WTC11 (cell line): ENCODE data around the gene ISCA2. TPM values are rescaled to one million over a fixed set of nuclear protein-coding genes. Genes with fewer than 3 reads are reported as not detected.

Experiments
- AR ChIP-seq: fragments of 250-450 bp; sonication (Bioruptor Pico); IDR thresholded peaks from 2 replicates; pipeline ENCODE4 v1.9.0; 2021; ENCODE audit warnings: mild to moderate bottlenecking
- CBFB ChIP-seq: sonication (generic); formaldehyde crosslinking; IDR thresholded peaks from 2 replicates; pipeline ENCODE4 v1.8.1; 2022; ENCODE audit warnings: mild to moderate bottlenecking, low read depth, missing genetic modification reagents
- CREB1 ChIP-seq: sonication (generic); formaldehyde crosslinking; IDR thresholded peaks from 2 replicates; pipeline ENCODE4 v1.8.0; 2023; ENCODE audit warnings: mild to moderate bottlenecking, missing genetic modification reagents
- GABPB1 ChIP-seq: sonication (generic); formaldehyde crosslinking; IDR thresholded peaks from 2 replicates; pipeline ENCODE4 v1.8.1; 2023; ENCODE audit warnings: mild to moderate bottlenecking, missing genetic modification reagents
- HMGXB4 ChIP-seq: sonication (generic); formaldehyde crosslinking; IDR thresholded peaks from 2 replicates; pipeline ENCODE4 v1.8.1; 2023; ENCODE audit warnings: mild to moderate bottlenecking, moderate library complexity, missing genetic modification reagents
- IRF1 ChIP-seq: sonication (generic); formaldehyde crosslinking; IDR thresholded peaks from 2 replicates; pipeline ENCODE4 v1.8.0; 2023; ENCODE audit warnings: missing genetic modification reagents
- IRF2 ChIP-seq: sonication (generic); formaldehyde crosslinking; IDR thresholded peaks from 2 replicates; pipeline ENCODE4 v1.8.0; 2022; ENCODE audit warnings: low read depth, missing genetic modification reagents, borderline replicate concordance
- PREB ChIP-seq: sonication (generic); formaldehyde crosslinking; IDR thresholded peaks from 2 replicates; pipeline ENCODE4 v1.8.1; 2022; ENCODE audit warnings: mild to moderate bottlenecking, missing genetic modification reagents, moderate library complexity, borderline replicate concordance
- PRRX2 ChIP-seq: fragments of 250-450 bp; sonication (Bioruptor Pico); IDR thresholded peaks from 2 replicates; pipeline ENCODE4 v1.8.0; 2021; ENCODE audit warnings: mild to moderate bottlenecking
- RELA ChIP-seq: sonication (generic); formaldehyde crosslinking; IDR thresholded peaks from 2 replicates; pipeline ENCODE4 v1.8.1; 2022; ENCODE audit warnings: missing genetic modification reagents, mild to moderate bottlenecking, borderline replicate concordance
- SP1 ChIP-seq: sonication (generic); formaldehyde crosslinking; conservative IDR thresholded peaks from 2 replicates; pipeline ENCODE4 v1.8.1; 2022; ENCODE audit warnings: missing genetic modification reagents
- TCF7 ChIP-seq: sonication (generic); formaldehyde crosslinking; IDR thresholded peaks from 2 replicates; pipeline ENCODE4 v1.8.0; 2022; ENCODE audit warnings: mild to moderate bottlenecking, low read depth, missing genetic modification reagents, moderate library complexity
- ZNF317 ChIP-seq: sonication (generic); formaldehyde crosslinking; IDR thresholded peaks from 2 replicates; pipeline ENCODE4 v1.8.1; 2023; ENCODE audit warnings: low read depth, mild to moderate bottlenecking, moderate library complexity, missing genetic modification reagents, borderline replicate concordance
- ZNF416 ChIP-seq: fragments of 250-450 bp; sonication (Bioruptor Pico); IDR thresholded peaks from 2 replicates; pipeline ENCODE4 v1.9.0; 2021; ENCODE audit warnings: mild to moderate bottlenecking, inconsistent platforms
- ZNF423 ChIP-seq: fragments of 250-450 bp; sonication (Bioruptor Pico); IDR thresholded peaks from 2 replicates; pipeline ENCODE4 v2.1.2; 2022; ENCODE audit warnings: mild to moderate bottlenecking, moderate library complexity
- ZNF425 ChIP-seq: fragments of 250-450 bp; sonication (Bioruptor Pico); conservative IDR thresholded peaks from 2 replicates; pipeline ENCODE4 v1.9.0; 2021; ENCODE audit warnings: mild to moderate bottlenecking
- total RNA-seq: library from RNA; stranded (reverse); gene quantifications from 3 replicates; pipeline ENCODE4 v1.2.3, GENCODE V29; 2021
- TF ChIP-seq, protein P1 (sequence below): sonication (generic); formaldehyde crosslinking; IDR thresholded peaks from 2 replicates; pipeline ENCODE4 v1.8.1; 2022; ENCODE audit warnings: mild to moderate bottlenecking, moderate library complexity, missing genetic modification reagents
- TF ChIP-seq, protein P2 (sequence below): fragments of 250-450 bp; sonication (Bioruptor Pico); IDR thresholded peaks from 2 replicates; pipeline ENCODE4 v1.9.0; 2021; ENCODE audit warnings: mild to moderate bottlenecking, borderline replicate concordance
- TF ChIP-seq, protein P3 (sequence below): sonication (generic); formaldehyde crosslinking; IDR thresholded peaks from 2 replicates; pipeline ENCODE4 v1.8.0; 2022; ENCODE audit warnings: mild to moderate bottlenecking, missing genetic modification reagents
- TF ChIP-seq, protein P4 (sequence below): sonication (generic); formaldehyde crosslinking; IDR thresholded peaks from 2 replicates; pipeline ENCODE4 v1.8.1; 2022; ENCODE audit warnings: missing genetic modification reagents, borderline replicate concordance

Gene ISCA2
- total RNA-seq, 1 experiment from 2014 or later: 50.1 TPM

DNA sequence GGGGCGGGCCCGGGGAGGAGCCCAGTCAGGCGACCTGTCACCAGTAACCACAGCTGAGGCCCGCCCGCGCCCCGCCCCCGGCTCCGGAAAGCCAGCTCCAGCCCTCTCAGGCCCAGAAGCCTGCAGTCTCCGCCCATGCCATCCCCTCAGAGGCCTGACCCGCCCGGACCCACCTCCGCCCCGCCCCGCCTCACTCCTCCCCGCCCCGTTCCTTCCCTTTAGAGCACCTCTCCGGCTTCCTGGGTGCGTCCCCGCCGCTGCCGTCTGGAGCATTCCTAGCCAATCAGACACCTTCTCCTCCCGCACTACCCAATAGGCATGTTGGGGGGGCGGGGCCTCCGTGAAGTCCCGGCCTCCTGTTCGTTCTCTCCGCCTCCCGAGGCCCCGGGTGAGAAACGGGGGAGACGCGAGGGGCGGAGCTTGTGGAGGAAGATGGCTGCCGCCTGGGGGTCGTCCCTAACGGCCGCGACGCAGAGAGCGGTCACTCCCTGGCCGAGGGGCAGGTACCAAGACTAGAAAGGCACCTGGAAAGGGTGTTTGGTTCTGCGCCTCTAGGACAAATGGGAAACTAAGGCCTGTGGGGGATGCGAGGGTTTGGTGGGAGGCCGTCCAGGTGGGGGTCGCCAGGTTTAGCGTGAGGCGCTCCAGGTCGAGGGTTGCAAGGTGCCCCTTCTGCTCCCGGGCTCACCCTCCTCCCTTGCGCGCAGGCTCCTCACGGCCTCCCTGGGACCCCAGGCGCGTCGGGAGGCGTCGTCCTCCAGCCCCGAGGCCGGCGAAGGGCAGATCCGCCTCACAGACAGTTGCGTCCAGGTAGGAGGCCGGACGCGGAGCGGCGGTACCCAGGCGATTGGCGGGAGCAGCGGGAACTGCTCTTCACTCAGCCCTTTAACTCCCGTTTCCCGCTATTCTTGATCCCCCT lies at the start of gene ISCA2 (continued):
- TF ChIP-seq, protein P1, sequence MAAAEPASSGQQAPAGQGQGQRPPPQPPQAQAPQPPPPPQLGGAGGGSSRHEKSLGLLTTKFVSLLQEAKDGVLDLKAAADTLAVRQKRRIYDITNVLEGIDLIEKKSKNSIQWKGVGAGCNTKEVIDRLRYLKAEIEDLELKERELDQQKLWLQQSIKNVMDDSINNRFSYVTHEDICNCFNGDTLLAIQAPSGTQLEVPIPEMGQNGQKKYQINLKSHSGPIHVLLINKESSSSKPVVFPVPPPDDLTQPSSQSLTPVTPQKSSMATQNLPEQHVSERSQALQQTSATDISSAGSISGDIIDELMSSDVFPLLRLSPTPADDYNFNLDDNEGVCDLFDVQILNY (CRISPR knock-in tag): peak; percentile 7; the same call in 1 of the 2 replicates
- TF ChIP-seq AR (CRISPR knock-in tag) (no peak), PREB (CRISPR knock-in tag) (no peak), IRF1 (CRISPR knock-in tag) (no peak), CBFB (no peak), IRF2 (CRISPR knock-in tag) (no peak), ZNF423 (no peak), CREB1 (CRISPR knock-in tag) (no peak), TCF7 (CRISPR knock-in tag) (no peak), ZNF317 (CRISPR knock-in tag) (no peak), SP1 (CRISPR knock-in tag) (peak; percentile 86), RELA (0 out of 2 replicates have a peak, but pooled peaks have one; percentile 64), PRRX2 (CRISPR knock-in tag) (no peak), ZNF416 (no peak), ZNF425 (CRISPR knock-in tag) (no peak), HMGXB4 (CRISPR knock-in tag) (peak; percentile 83; the same call in 1 of the 2 replicates), GABPB1 (CRISPR knock-in tag) (peak; percentile 42; the same call in 1 of the 2 replicates)
- TF ChIP-seq, protein P2, sequence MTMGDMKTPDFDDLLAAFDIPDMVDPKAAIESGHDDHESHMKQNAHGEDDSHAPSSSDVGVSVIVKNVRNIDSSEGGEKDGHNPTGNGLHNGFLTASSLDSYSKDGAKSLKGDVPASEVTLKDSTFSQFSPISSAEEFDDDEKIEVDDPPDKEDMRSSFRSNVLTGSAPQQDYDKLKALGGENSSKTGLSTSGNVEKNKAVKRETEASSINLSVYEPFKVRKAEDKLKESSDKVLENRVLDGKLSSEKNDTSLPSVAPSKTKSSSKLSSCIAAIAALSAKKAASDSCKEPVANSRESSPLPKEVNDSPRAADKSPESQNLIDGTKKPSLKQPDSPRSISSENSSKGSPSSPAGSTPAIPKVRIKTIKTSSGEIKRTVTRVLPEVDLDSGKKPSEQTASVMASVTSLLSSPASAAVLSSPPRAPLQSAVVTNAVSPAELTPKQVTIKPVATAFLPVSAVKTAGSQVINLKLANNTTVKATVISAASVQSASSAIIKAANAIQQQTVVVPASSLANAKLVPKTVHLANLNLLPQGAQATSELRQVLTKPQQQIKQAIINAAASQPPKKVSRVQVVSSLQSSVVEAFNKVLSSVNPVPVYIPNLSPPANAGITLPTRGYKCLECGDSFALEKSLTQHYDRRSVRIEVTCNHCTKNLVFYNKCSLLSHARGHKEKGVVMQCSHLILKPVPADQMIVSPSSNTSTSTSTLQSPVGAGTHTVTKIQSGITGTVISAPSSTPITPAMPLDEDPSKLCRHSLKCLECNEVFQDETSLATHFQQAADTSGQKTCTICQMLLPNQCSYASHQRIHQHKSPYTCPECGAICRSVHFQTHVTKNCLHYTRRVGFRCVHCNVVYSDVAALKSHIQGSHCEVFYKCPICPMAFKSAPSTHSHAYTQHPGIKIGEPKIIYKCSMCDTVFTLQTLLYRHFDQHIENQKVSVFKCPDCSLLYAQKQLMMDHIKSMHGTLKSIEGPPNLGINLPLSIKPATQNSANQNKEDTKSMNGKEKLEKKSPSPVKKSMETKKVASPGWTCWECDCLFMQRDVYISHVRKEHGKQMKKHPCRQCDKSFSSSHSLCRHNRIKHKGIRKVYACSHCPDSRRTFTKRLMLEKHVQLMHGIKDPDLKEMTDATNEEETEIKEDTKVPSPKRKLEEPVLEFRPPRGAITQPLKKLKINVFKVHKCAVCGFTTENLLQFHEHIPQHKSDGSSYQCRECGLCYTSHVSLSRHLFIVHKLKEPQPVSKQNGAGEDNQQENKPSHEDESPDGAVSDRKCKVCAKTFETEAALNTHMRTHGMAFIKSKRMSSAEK (CRISPR knock-in tag): no peak
- TF ChIP-seq, protein P3, sequence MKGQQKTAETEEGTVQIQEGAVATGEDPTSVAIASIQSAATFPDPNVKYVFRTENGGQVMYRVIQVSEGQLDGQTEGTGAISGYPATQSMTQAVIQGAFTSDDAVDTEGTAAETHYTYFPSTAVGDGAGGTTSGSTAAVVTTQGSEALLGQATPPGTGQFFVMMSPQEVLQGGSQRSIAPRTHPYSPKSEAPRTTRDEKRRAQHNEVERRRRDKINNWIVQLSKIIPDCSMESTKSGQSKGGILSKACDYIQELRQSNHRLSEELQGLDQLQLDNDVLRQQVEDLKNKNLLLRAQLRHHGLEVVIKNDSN (CRISPR knock-in tag): no peak
- TF ChIP-seq, protein P4, sequence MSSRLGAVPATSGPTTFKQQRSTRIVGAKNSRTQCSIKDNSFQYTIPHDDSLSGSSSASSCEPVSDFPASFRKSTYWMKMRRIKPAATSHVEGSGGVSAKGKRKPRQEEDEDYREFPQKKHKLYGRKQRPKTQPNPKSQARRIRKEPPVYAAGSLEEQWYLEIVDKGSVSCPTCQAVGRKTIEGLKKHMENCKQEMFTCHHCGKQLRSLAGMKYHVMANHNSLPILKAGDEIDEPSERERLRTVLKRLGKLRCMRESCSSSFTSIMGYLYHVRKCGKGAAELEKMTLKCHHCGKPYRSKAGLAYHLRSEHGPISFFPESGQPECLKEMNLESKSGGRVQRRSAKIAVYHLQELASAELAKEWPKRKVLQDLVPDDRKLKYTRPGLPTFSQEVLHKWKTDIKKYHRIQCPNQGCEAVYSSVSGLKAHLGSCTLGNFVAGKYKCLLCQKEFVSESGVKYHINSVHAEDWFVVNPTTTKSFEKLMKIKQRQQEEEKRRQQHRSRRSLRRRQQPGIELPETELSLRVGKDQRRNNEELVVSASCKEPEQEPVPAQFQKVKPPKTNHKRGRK (CRISPR knock-in tag): no peak
